Ovary (tissue), 3 donors: ENCODE measurements around the gene CGNL1.

Source experiments
- EP300 ChIP-seq: sonication (generic); formaldehyde crosslinking; IDR thresholded peaks from one replicate; pipeline ENCODE4 v1.6.1; 2017; ENCODE audit warnings: antibody characterized with exemption
- TF ChIP-seq, protein P1 (sequence below), 3 donors: fragments of 450-650 bp in 2 of 3; fragments of 200-600 bp in 1 of 3; IDR thresholded peaks; one replicate each; pipeline versions ENCODE4 v1.5.1 to v1.8.0; 2016 to 2022; ENCODE audit warnings: antibody characterized with exemption in 3 of 3, mild to moderate bottlenecking in 1 of 3
- donor health status: DM: no; HTN: no; CAD: no.

GRCh38 chr15:57554812-57555179, 178.5 kb downstream of the CGNL1 start:
- TF ChIP-seq, protein P1, sequence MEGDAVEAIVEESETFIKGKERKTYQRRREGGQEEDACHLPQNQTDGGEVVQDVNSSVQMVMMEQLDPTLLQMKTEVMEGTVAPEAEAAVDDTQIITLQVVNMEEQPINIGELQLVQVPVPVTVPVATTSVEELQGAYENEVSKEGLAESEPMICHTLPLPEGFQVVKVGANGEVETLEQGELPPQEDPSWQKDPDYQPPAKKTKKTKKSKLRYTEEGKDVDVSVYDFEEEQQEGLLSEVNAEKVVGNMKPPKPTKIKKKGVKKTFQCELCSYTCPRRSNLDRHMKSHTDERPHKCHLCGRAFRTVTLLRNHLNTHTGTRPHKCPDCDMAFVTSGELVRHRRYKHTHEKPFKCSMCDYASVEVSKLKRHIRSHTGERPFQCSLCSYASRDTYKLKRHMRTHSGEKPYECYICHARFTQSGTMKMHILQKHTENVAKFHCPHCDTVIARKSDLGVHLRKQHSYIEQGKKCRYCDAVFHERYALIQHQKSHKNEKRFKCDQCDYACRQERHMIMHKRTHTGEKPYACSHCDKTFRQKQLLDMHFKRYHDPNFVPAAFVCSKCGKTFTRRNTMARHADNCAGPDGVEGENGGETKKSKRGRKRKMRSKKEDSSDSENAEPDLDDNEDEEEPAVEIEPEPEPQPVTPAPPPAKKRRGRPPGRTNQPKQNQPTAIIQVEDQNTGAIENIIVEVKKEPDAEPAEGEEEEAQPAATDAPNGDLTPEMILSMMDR (IDR thresholded peaks at IDR 0.05), result no peak
- no peak for TF ChIP-seq EP300
